Measurements from ENCODE around the gene TDRKH.
A peak's percentile ranks its signal among the peaks of the same experiment; 100 is the strongest.

Gene TDRKH

GRCh38 chr1:151790071-151790939 is at the start of gene TDRKH:
Gene TDRKH, minus strand, starts transcription at chr1:151790500. Its CDS starts 7,478 bp downstream, at chr1:151783022.
- intact Hi-C loops (cut with DNase I), result loop anchor here (2.0 kb wide), 1 partner anchor 48 kb away; the partner anchor contains the start of gene C2CD4D
- peak; percentile 95 to 99 (median 98) for DNase-seq

GRCh38 chr1:151839457-151840403 is 49.4 kb upstream of the TDRKH start, which contains the start of gene C2CD4D:
Gene C2CD4D, minus strand, starts transcription at chr1:151839820. Its CDS starts 831 bp downstream, at chr1:151838989.
- peak; percentile 72 to 95 (median 86) for DNase-seq

GRCh38 chr1:151839082-151839412 is 48.7 kb upstream of the TDRKH start:
- intact Hi-C loops (cut with DNase I), result loop anchor here (2.0 kb wide), 1 partner anchor 48 kb away; the partner anchor contains the start of gene TDRKH
- peak in 1 of 42 donors; percentile 39 for DNase-seq

More at GRCh38 chr1:151839457-151840403, 49.4 kb upstream of the TDRKH start, which contains the start of gene C2CD4D:
- intact Hi-C loops (cut with DNase I), result loop anchor here (2.0 kb wide), 1 partner anchor 49 kb away; the partner anchor contains the start of gene TDRKH

GRCh38 chr1:151838222-151839081 is 48.2 kb upstream of the TDRKH start:
- intact Hi-C loops (cut with DNase I), result loop anchor here (2.0 kb wide), 1 partner anchor 48 kb away; the partner anchor contains the start of gene TDRKH
- peak in 6 of 42 donors; percentile 21 to 56 (median 34) for DNase-seq

GRCh38 chr1:151837884-151838221 is 47.6 kb upstream of the TDRKH start:
- DNase-seq, result no peak
- intact Hi-C loops (cut with DNase I), result loop anchor here (2.0 kb wide), 1 partner anchor 47 kb away; the partner anchor contains the start of gene TDRKH

- intact Hi-C loops (cut with DNase I), result no loop called here
- no peak for DNase-seq
Measured at GRCh38 chr1:151837197-151837596, 46.9 kb upstream of the TDRKH start.

GRCh38 chr1:151835596-151835995 is 45.3 kb upstream of the TDRKH start:
- intact Hi-C loops (cut with DNase I), result no loop called here
- no peak for DNase-seq

- no peak for DNase-seq
- intact Hi-C loops (cut with DNase I), result no loop called here
Measured at GRCh38 chr1:151834239-151834638, 43.9 kb upstream of the TDRKH start.

- peak in 9 of 42 donors; percentile 10 to 45 (median 38) for DNase-seq
- intact Hi-C loops (cut with DNase I), result no loop called here
Measured at GRCh38 chr1:151833172-151833900, 43.0 kb upstream of the TDRKH start.

GRCh38 chr1:151832318-151832980 is 42.1 kb upstream of the TDRKH start:
- peak in 38 of 42 donors; percentile 13 to 78 (median 50) for DNase-seq
- intact Hi-C loops (cut with DNase I), result no loop called here

GRCh38 chr1:151831605-151832004 is 41.3 kb upstream of the TDRKH start, which contains the start of gene RORC:
Gene RORC, minus strand, starts transcription at chr1:151831802. Its CDS starts 38 bp downstream, at chr1:151831764.
- DNase-seq, result no peak
- intact Hi-C loops (cut with DNase I), result no loop called here

GRCh38 chr1:151831256-151831591 is 40.9 kb upstream of the TDRKH start:
- no peak for DNase-seq
- intact Hi-C loops (cut with DNase I), result no loop called here

GRCh38 chr1:151830055-151830454 is 39.8 kb upstream of the TDRKH start:
- DNase-seq, result no peak
- intact Hi-C loops (cut with DNase I), result no loop called here

GRCh38 chr1:151829352-151830046 is 39.2 kb upstream of the TDRKH start:
- no peak for DNase-seq
- intact Hi-C loops (cut with DNase I), result no loop called here

GRCh38 chr1:151828921-151829320 is 38.6 kb upstream of the TDRKH start:
- DNase-seq, result no peak
- intact Hi-C loops (cut with DNase I), result no loop called here

- intact Hi-C loops (cut with DNase I), result no loop called here
- no peak for DNase-seq
Measured at GRCh38 chr1:151827853-151828252, 37.6 kb upstream of the TDRKH start.

All from head of caudate nucleus (tissue), 42 donors.